ENCODE results near the gene TRNAU1AP. TPM values are rescaled to one million over a fixed set of nuclear protein-coding genes. Genes with fewer than 3 reads are reported as not detected.
A peak's percentile ranks its signal among the peaks of the same experiment; 100 is the strongest.
"Not testable (repeated sequence)": the region's sequence is repeated elsewhere in the genome, so short reads cannot be mapped to it uniquely, and the experiment has no call there.

Gene TRNAU1AP
- total RNA-seq, 1 donor from 2014 or later = 25.5 TPM

- H3K27ac Mint-ChIP-seq = no peak overlapping the region
- no peaks in the 10 kb centered on the region for H3K9me3 Mint-ChIP-seq
- TF ChIP-seq, protein P1, sequence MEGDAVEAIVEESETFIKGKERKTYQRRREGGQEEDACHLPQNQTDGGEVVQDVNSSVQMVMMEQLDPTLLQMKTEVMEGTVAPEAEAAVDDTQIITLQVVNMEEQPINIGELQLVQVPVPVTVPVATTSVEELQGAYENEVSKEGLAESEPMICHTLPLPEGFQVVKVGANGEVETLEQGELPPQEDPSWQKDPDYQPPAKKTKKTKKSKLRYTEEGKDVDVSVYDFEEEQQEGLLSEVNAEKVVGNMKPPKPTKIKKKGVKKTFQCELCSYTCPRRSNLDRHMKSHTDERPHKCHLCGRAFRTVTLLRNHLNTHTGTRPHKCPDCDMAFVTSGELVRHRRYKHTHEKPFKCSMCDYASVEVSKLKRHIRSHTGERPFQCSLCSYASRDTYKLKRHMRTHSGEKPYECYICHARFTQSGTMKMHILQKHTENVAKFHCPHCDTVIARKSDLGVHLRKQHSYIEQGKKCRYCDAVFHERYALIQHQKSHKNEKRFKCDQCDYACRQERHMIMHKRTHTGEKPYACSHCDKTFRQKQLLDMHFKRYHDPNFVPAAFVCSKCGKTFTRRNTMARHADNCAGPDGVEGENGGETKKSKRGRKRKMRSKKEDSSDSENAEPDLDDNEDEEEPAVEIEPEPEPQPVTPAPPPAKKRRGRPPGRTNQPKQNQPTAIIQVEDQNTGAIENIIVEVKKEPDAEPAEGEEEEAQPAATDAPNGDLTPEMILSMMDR (IDR thresholded peaks at IDR 0.05; ENCODE audit: unreplicated experiment) = no peak
- H3K36me3 Mint-ChIP-seq = peaks cover 39% of the 10 kb centered on the region
- no peak overlapping the region for H3K4me3 Mint-ChIP-seq
- H3K27me3 Mint-ChIP-seq (ENCODE audit: low read depth) = no peaks in the 10 kb centered on the region
- no peaks in the 10 kb centered on the region for H3K4me1 Mint-ChIP-seq
- no peak for DNase-seq (ENCODE audit: low spot score in 2 of 2, unreplicated experiment in 2 of 2)
Observed at GRCh38 chr1:28565726-28566125, 12.8 kb downstream of the TRNAU1AP start.

- Mint-ChIP-seq H3K4me3 (no peak overlapping the region), H3K9me3 (no peaks in the 10 kb centered on the region), H3K27ac (no peak overlapping the region), H3K27me3 (ENCODE audit: low read depth) (no peaks in the 10 kb centered on the region), H3K4me1 (no peaks in the 10 kb centered on the region), H3K36me3 (peaks cover 38% of the 10 kb centered on the region)
- no peak for DNase-seq (ENCODE audit: low spot score in 2 of 2, unreplicated experiment in 2 of 2)
- TF ChIP-seq, protein P1 (IDR thresholded peaks at IDR 0.05; ENCODE audit: unreplicated experiment) = no peak
Observed at GRCh38 chr1:28566931-28567330, 14.0 kb downstream of the TRNAU1AP start.

DNA sequence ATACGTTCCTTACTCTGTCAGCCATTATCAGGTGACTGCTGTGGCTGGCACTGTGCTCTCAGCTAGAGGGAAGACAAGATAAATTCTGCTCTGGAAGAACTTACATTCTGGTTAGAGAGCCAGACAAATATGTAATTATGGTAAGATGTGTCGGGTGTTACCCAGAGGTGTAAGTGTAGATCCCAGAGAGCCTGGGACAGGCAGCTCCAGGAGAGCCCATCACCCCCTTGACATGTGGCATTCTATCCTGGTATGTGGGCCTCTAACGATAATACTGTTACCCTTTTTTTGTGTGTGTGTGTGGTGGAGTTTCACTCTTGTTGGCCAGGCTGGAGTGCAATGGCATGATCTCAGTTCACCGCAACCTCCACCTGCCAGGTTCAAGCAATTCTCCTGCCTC is 19.0 kb downstream of the TRNAU1AP start:
- Mint-ChIP-seq H3K4me1 (no peaks in the 10 kb centered on the region), H3K4me3 (no peak overlapping the region), H3K36me3 (peaks cover 30% of the 10 kb centered on the region), H3K27ac (no peak overlapping the region), H3K9me3 (no peaks in the 10 kb centered on the region), H3K27me3 (ENCODE audit: low read depth) (no peaks in the 10 kb centered on the region)
- no peak for DNase-seq (ENCODE audit: low spot score in 2 of 2, unreplicated experiment in 2 of 2)
- TF ChIP-seq, protein P1 (IDR thresholded peaks at IDR 0.05; ENCODE audit: unreplicated experiment) = no peak

- not testable (repeated sequence) for H3K27ac Mint-ChIP-seq; H3K4me3 Mint-ChIP-seq; H3K9me3 Mint-ChIP-seq; H3K27me3 Mint-ChIP-seq (ENCODE audit: low read depth); DNase-seq (ENCODE audit: low spot score in 2 of 2, unreplicated experiment in 2 of 2); H3K4me1 Mint-ChIP-seq
- peaks cover 30% of the 10 kb centered on the region for H3K36me3 Mint-ChIP-seq
Observed at GRCh38 chr1:28572891-28573290, 20.0 kb downstream of the TRNAU1AP start.

- Mint-ChIP-seq H3K4me1 (no peaks in the 10 kb centered on the region), H3K4me3 (no peak overlapping the region), H3K27me3 (ENCODE audit: low read depth) (no peaks in the 10 kb centered on the region), H3K27ac (no peak overlapping the region), H3K36me3 (peaks cover 29% of the 10 kb centered on the region), H3K9me3 (no peaks in the 10 kb centered on the region)
- no peak for DNase-seq (ENCODE audit: low spot score in 2 of 2, unreplicated experiment in 2 of 2)
- TF ChIP-seq, protein P1 (IDR thresholded peaks at IDR 0.05; ENCODE audit: unreplicated experiment) = no peak
Observed at GRCh38 chr1:28573564-28573963, 20.7 kb downstream of the TRNAU1AP start.

DNA sequence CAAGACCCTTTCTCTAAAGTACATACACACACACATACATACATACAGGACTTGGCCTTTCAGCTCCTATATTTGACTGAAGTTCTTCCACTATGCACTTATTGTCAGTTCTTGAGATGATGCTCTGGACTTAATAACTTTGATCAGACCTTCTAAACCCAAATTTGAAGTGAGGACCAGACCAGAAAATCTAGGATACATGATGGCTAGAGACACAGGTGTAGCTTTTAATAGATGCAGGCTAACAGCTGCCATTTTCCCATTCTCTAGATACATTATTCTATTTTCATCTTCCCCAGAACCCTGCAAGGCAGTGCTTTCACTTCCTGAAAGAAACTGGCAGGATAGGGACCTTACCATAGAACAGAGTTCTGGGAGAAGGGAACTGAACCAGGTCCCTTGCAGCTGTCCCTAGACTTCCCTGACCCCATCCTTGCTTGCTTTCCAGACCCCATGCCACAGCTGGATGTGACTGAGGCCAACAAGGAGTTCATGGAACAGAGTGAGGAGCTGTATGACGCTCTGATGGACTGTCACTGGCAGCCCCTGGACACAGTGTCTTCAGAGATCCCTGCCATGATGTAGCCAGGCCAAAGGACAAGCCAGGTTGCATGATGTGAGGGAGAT is 24.3 kb downstream of the TRNAU1AP start:
- H3K9me3 Mint-ChIP-seq = no peaks in the 10 kb centered on the region
- no peak overlapping the region for H3K4me3 Mint-ChIP-seq
- TF ChIP-seq, protein P1 (IDR thresholded peaks at IDR 0.05; ENCODE audit: unreplicated experiment) = no peak
- peaks cover 29% of the 10 kb centered on the region for H3K36me3 Mint-ChIP-seq
- peaks cover 21% of the 10 kb centered on the region for H3K4me1 Mint-ChIP-seq
- peak overlapping the region; percentile 30 for H3K27ac Mint-ChIP-seq
- no peaks in the 10 kb centered on the region for H3K27me3 Mint-ChIP-seq (ENCODE audit: low read depth)
- DNase-seq (ENCODE audit: low spot score in 2 of 2, unreplicated experiment in 2 of 2) = no peak
